ENCODE measurements around the gene USP15.
"Not testable (repeated sequence)": the region's sequence is repeated elsewhere in the genome, so short reads cannot be mapped to it uniquely, and the experiment has no call there.

The USP15 gene

GRCh38 chr12:62379026-62379722 lies 119.0 kb downstream of the USP15 start:
- no peak for FAIRE-seq

- no peak for FAIRE-seq
These were observed 119.5 kb downstream of the USP15 start for GRCh38 chr12:62379723-62380045.

- FAIRE-seq = no peak
These were observed 122.3 kb downstream of the USP15 start for GRCh38 chr12:62382526-62382925.

- no peak for FAIRE-seq
These were observed 136.5 kb downstream of the USP15 start for GRCh38 chr12:62396750-62397149.

- FAIRE-seq = no peak
These were observed 139.9 kb downstream of the USP15 start for GRCh38 chr12:62400135-62400534.

GRCh38 chr12:62401631-62402030 lies 141.4 kb downstream of the USP15 start:
- no peak for FAIRE-seq

GRCh38 chr12:62403031-62403430 lies 142.8 kb downstream of the USP15 start:
- FAIRE-seq = no peak

DNA sequence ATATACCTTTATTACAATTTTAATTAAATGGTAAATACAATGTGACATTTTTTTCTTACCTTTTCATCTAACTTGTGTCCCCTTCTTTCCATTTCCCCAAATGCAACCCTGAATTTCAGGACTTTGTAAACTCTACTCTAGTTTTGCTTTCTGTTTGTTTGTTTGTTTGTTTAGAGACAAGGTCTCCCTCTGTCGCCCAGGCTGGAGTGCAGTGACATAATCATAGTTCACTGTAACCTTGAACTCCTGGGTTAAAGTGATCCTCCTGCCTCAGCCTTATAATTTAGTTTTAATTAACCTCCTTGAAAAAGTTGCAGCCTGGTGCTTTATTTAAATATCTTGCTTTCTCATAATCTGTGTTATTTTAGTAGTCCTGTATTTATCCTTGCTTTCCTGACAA lies 147.4 kb downstream of the USP15 start:
- FAIRE-seq = no peak

- no peak for FAIRE-seq
These were observed 148.9 kb downstream of the USP15 start for GRCh38 chr12:62409068-62409467.

- no peak for FAIRE-seq
These were observed 154.0 kb downstream of the USP15 start for GRCh38 chr12:62414180-62414579.

DNA sequence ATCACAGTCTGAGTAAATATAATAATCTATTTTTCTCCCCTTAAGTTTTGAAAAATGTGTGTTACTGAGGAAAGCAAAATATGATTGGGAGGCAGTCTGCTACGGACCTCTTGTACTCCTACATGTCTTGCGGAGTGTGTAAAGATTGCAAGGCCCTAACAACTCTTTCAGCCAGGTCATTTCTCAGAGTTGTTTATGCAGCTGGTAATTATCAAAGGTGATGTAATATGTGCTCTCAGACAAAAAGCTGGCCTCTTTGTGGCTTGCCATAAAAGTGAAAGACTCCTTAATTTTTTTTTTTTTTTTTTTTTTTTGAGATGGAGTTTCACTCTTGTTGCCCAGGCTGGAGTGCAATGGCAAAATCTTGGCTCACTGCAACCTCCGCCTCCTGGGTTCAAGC lies 165.9 kb downstream of the USP15 start:
- FAIRE-seq = no peak

- no peak for FAIRE-seq
These were observed 169.3 kb downstream of the USP15 start for GRCh38 chr12:62429457-62429856.

GRCh38 chr12:62434494-62435302 lies 174.5 kb downstream of the USP15 start:
- FAIRE-seq = peak; percentile 36

DNA sequence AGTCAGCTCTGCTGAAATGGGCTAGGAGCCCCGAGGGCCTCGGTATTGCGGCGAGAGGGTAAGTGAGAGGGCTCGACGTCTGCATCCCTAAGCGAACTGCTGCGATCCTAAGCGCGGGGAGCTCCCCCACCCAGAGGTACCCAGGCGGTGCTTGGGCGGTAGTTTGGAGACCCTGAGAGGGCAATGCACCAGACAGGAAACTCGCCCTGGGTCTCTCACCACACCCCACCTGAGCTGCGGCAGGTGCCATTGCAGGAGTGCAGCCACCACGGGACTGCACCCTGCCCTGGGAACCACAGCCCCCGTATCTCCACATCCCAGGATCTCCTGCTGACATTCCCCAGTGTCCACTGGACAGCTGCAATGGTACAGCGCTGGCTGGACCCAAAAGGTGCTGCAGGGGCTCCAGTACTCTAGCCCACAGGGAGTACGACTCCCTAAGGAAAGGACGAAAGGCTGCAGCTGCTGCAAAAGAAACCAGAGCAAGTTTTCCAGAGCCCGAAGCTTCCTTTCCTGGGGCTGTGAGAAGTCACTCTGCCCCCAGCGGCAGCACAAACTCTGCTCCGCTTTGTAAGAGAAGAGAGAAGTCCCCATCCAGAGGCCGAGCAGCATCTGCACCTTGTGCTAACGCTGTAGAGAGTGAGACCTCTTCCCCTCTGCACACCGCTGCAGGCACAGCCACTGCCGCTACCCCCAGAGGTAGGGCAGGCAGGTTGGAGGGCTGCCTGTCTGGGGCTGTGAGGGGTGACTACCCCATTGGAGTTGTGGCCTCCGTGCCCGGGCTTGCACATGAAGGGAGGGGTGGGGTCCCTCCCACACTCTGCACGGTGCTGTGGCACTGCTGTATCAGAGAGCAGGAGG lies 175.3 kb downstream of the USP15 start:
- no peak for FAIRE-seq

DNA sequence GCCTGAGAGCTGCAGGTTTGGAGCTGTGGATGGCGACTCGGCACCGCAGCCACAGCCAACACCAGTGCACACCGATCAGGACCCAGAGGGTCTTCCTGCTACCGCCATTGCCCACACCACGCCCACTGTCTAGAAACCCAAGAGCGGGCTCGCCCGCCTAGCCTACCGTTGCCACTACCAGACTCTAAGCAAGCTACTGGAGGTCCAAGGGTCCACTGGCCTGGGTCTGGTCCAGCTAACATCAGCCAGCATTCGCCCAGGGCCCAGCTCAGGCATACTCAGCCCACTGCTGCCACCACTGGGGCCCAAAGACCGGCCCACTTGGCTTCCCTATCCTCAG lies 175.9 kb downstream of the USP15 start:
- no peak for FAIRE-seq

- peak; percentile 95 for FAIRE-seq
These were observed 178.0 kb downstream of the USP15 start for GRCh38 chr12:62438098-62438692.

GRCh38 chr12:62446754-62447452 lies 186.7 kb downstream of the USP15 start:
- no peak for FAIRE-seq

- FAIRE-seq = no peak
These were observed 188.2 kb downstream of the USP15 start for GRCh38 chr12:62448436-62448835.

DNA sequence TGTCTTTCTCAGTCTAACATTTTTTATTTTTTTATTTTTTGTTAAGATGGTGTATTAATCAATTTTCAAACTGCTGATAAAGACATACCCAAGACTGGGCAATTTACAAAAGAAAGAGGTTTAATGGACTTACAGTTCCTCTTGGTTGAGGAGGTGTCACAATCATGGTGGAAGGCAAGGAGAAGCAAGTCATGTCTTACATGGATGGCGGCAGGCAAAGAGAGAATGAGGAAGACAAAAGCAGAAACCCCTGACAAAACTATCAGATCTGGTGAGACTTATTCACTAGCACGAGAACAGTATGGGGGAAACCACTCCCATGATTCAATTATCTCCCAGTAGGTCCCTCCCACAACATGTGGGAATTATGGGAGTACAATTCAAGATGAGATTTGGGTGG lies 195.2 kb downstream of the USP15 start:
- not testable (repeated sequence) for FAIRE-seq

- no peak for FAIRE-seq
These were observed 198.4 kb downstream of the USP15 start for GRCh38 chr12:62458626-62459025.

GRCh38 chr12:62459976-62460375 lies 199.8 kb downstream of the USP15 start:
- FAIRE-seq = no peak

GRCh38 chr12:62461171-62461837 lies 201.1 kb downstream of the USP15 start:
- not testable (repeated sequence) for FAIRE-seq

Measured in islet of Langerhans (tissue), 1 donor.